CD4-positive, alpha-beta T cell treated with Interleukin-4 for 1 hour (primary cell): ENCODE measurements around the gene CYFIP1.

Source experiments
- DNase-seq, 2 donors: peaks; one replicate each; pipeline ENCODE4 v3.0.0-alpha.2; 2020 to 2022

Gene CYFIP1

GRCh38 chr15:22948056-22948455, 32.1 kb downstream of the CYFIP1 start:
- DNase-seq: no peak

GRCh38 chr15:22947101-22948000, 32.8 kb downstream of the CYFIP1 start:
- no peak for DNase-seq

- no peak for DNase-seq
Observed at GRCh38 chr15:22945071-22945470, 35.1 kb downstream of the CYFIP1 start.

- DNase-seq: no peak
Observed at GRCh38 chr15:22944651-22945050, 35.5 kb downstream of the CYFIP1 start.

- no peak for DNase-seq
Observed at GRCh38 chr15:22942877-22943276, 37.3 kb downstream of the CYFIP1 start.

DNA sequence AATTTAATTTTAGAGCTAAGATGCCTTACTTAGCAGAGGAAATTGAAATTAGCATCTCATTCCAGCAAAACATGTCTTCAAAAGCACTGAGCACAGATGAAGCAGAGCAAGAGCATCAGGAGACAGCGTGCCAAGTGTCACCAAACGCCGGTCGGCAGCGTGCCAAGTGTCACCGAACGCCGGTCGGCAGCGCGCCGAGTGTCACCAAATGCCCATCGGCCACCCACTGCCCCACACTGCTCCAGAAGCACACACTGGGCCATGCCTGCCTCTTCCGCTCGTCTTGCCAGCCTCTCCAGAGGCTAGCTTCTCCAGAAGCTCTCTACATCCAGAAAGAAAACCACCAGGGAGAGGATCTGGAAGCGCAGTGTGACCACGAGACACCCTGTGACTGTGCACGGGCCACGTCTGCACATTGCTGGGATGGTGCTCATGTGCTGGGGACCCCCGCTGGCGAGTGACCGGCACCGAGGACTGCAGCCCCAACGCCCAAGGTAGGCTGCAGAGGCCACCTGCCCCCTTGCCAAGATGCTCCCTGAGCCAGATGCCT, 37.8 kb downstream of the CYFIP1 start:
- DNase-seq: no peak

DNA sequence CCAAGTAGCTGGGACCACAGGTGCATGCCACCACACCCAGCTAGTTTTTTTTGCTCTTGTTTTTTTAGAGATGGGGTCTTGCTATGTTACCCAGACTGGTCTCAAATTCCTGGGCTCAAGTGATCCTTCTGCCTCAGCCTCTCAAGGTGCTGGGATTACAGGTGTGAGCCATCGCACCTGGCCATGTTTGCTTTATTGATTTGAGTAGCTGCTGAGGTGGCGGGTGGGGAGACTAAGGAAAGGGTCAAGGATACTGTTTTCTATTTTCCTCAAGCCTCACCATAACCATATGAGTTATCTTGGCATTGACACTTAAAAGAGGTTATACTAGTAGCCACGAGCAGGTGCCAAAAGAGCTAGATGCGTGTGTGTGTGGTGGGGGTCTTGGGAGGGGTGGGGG, 39.0 kb downstream of the CYFIP1 start:
- no peak for DNase-seq

- DNase-seq: no peak
Observed at GRCh38 chr15:22939652-22940061, 40.5 kb downstream of the CYFIP1 start.

GRCh38 chr15:22939051-22939450, 41.1 kb downstream of the CYFIP1 start:
- no peak for DNase-seq

GRCh38 chr15:22936577-22937472, 43.3 kb downstream of the CYFIP1 start:
- no peak for DNase-seq

DNA sequence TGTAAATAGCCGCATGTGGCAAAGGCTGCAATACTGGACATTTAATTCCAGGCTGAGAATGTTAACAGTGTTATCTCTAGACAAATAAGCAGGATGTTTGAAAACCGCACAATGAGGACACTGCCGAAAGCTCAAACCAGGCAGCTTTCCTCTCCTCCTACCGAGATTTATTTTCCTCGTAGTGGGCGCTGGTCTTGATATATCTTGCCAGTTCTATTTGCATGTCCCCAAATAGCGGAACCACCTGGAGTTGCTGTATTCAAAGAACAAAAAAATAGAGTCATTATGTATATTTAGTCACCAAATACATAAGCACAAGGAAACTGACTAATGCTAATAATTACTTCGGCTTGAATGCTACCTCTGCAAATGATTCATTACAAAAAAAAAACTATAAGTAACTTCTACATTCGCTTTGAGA, 46.5 kb downstream of the CYFIP1 start:
- DNase-seq: no peak

DNA sequence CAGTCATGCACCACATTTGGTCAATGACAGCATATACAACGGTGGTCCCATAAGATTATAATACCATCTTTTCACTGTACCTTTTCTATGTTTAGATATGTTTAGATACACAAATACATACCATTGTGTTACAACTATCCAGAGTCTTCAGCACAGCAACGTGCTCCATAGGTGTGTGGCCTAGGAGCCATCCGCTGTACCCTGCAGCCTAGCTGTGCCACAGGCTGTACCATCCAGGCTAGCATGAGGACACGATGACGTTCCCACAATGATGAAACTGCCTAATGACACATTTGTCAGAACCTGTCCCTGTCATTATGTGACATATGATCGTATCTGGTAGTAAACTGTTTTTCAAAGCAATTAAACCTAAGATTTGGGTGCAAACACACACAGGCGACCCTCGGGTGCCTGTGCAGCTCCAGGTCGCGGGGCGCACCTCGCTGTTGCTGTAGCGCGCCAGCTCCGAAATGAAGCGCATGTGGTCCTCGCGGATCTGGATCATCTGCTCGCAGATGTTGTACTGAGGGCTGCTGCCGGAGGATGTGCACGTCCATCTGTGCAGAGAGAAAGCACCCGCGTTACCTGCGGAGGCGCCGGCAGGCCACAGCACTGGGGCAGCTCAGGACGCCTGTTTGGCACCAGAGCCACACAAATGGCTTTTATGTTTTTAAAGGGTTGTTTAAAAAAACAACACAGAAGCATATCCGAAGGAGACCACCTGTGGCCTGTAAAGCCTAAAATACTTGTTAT, 48.2 kb downstream of the CYFIP1 start:
- no peak for DNase-seq

GRCh38 chr15:22930782-22931484, 49.2 kb downstream of the CYFIP1 start:
- no peak for DNase-seq

GRCh38 chr15:22927761-22928160, 52.4 kb downstream of the CYFIP1 start:
- no peak for DNase-seq

DNA sequence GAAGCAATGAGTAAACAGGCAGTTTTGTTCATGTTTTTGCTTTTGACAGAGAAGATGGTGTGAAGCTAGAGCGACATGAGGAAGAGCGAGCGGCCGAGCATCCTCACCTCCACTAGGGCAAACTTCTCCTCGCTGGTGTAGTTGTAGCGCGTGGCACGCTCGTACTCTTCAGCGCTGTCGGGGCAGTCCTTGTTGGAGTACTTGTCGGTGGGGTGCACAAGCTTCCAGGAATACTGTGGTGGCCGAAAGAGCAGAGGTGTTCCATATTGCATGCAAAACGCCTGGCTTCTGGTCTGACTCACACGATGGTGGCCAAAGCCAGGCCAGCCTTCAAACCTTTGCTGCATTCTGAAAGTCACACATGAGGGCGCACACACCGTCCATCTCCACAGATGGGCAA, 54.3 kb downstream of the CYFIP1 start:
- DNase-seq: no peak

- no peak for DNase-seq
Observed at GRCh38 chr15:22922003-22922402, 58.2 kb downstream of the CYFIP1 start.

- no peak for DNase-seq
Observed at GRCh38 chr15:22919171-22919570, 61.0 kb downstream of the CYFIP1 start.

DNA sequence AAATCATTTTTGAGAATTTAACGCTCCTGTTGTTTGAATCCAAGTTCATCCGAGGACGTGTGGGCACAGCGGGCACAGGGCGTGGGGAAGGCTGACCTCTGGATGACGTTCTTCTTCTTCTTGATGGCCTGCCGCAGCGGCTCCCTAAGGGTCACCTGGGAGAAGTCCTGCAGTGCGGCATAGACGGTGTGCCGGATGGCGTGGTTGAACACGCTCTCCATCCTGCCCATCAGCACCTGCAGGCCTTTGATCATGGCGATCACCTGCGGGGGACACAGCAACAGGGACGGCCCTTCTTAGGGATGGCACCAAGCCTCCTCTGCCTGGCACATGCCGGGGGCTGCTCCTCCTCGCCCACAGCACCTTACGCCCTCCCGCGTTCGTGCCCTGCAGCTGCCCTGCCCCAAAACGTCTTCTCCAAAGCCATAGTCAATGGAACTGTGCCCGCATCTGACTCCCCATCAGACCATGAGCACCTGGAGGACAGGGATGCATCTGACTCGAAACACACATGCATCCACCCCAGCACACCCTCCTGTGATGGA, 61.5 kb downstream of the CYFIP1 start:
- DNase-seq: no peak

DNA sequence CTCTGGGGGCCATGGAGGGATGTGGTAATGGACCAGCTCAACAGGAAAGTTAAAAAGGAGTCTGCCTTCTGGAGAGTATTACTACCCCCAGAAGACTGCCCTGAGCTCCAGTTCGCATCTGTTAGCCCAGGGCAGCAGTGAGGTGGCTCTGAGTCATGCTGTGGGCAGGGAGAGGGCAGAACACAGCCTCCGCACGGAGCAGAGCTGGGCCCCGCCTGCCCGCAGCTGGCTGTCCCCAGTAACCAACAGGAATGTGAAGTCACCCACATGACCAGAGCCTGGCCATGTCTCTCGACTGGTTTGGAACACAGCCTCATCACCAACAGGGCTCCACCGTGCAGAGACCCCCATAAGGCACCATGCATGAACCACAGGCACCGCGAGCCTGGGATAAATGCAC, 62.1 kb downstream of the CYFIP1 start:
- no peak for DNase-seq

GRCh38 chr15:22917556-22917955, 62.6 kb downstream of the CYFIP1 start:
- DNase-seq: no peak

- no peak for DNase-seq
Observed at GRCh38 chr15:22916606-22917350, 63.4 kb downstream of the CYFIP1 start.
